GM19463 (cell line): Measurements from ENCODE around the gene LRCH3.

Source experiments
- ATAC-seq: cut with Tn5 transposase; IDR thresholded peaks from one replicate; pipeline ENCODE4 v1.9.1; 2021; ENCODE audit warnings: mild to moderate bottlenecking, moderate library complexity; ENCODE audit not compliant: unreplicated experiment

Gene LRCH3

GRCh38 chr3:197791892-197792647 is 1.0 kb downstream of the LRCH3 start:
- peak; percentile 24 for ATAC-seq

GRCh38 chr3:197793247-197793646 is 2.2 kb downstream of the LRCH3 start:
- ATAC-seq: no peak

DNA sequence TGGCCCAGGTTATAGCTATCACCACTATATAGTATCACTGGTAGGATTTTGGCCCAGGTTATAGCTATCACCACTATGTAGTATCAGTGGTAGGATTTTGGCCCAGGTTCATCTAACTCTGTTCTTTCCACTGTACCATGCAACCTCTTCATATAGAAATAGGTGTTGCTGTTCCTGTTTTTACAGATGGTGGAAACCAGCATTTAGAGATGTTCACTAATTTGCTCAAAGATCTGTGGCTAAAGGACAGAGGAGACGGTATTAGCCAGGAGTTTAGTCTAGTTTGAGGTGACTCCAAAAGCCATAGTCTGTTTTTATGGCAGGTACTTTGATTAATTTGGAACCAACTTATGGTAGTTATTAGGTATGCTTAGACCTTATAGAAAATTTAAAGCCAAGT is 3.1 kb downstream of the LRCH3 start:
- no peak for ATAC-seq

GRCh38 chr3:197795200-197795599 is 4.1 kb downstream of the LRCH3 start:
- ATAC-seq: no peak

DNA sequence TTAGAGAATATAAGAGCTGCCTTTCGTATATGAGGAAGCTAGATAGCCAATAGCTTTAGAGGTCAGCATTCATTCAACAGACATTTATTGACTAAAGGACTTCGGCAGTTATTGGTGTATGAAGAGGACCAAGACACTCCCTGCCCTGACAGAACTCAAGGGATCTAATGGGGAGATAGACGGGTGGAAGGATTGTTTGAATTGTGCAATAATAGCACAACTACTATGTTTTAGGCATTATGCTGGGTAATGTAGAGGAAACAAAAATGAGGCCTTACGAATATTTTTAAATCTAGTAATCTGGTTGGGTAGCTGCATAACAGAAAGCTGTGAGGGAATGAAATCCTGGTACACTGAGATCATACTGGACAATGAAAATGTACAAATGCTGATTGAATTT is 5.0 kb downstream of the LRCH3 start:
- no peak for ATAC-seq

DNA sequence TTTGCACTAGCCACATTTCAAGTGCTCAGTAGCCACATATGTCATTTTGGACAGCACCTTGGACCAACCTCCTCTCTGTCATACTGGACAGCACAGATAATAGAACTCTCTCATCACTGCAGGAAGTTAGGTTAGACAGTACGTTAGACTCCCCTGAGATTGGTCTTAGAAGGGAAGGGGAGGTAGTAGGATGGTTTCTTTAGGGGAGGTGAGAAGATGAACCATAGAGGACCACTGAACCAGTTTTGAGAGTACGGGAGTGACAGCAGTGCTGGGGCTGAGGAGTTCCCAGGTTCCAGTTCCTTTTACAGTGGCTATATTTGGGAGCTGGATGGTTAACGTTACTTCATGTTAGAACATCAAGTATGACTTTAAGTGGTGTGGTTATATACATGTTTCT is 7.8 kb downstream of the LRCH3 start:
- ATAC-seq: no peak

GRCh38 chr3:197800379-197800778 is 9.3 kb downstream of the LRCH3 start:
- no peak for ATAC-seq

DNA sequence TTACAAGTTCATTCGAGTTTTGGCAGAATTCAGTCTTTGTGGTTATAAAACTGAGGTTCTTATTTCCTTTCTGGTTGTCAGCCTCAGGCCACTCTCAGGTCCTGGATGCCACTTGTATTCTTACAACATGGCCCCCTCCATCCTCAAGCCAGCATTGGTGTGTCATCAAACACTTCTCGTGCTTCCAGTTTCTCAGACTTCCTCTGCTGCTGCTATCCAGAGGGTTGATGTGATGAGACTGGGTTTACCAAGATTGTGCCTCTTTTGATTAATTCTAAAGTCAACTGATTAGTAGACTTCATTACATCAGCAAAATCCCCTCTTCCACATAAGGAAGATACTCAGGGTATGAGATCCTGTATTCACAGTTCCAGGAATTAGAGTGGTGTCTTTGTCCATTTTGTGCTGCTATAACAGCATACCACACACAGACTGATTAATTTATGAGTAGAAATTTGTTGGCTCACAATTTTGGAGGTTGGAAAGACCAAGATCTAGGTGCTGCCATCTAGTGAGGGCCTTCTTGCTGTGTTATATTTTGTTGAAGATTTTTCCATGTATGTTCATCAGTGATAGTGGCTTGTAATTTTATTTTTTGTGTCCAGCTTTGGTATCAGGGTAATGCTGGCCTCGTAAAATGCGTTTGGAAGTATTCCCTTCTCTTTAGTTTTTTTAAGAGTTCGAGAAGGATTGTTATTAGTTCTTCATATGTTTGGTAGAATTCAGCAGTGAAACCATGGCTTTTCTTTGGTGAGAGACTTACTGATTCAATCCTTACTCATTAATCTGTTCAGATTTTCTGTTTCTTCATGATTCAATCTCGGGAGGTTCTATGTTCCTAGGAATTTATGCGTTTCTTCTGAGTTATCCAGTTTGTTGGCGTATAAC is 11.1 kb downstream of the LRCH3 start:
- no peak for ATAC-seq

DNA sequence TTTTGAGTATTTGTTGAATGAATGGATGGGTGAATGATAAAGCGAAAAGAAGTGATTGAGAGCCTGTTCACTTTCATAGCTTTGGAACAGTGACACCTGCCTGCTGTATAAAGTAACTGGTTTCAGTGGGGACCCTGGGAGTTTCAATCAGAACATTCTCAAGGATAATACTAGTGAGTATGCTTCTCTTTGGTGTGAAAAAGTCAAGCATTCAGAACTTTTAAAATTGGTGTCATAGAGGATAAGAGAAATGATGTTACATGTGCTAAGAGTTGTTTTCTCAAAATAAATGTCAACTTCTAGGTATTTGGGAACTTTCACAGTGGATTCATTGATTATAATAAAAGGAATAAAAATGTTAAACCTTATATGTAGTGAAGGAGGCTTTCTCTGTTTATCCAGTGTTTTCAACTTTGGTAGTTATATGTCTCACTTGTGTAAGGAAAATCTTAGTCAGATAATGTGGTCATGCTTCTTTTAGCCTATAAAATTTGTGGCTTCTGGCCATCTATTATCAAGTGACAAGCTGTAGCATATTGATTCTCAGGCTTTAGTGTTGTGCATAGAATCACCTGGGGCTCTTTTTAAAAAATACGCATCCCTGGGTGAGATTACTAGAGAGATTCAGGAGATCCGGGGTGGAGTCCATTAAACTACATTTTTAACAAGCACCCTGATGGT is 11.9 kb downstream of the LRCH3 start:
- no peak for ATAC-seq

DNA sequence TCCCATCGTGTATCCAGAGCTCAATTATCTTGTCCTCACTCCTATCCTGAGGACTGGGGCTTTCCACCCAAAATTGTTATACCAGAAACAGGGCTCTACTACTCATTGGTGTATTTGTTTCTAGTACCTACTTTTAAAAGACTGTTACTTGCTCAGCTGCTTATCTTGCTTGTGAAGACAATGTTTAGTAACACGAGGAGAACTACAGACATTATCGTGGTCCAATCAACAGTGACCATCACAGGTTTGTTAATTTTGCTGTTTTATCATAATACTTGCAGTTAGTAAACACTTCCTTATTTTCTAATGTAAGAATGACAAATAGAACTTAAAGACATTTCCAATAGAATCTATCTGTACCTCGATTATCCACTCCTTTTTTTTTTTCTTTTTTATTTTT is 13.5 kb downstream of the LRCH3 start:
- no peak for ATAC-seq

DNA sequence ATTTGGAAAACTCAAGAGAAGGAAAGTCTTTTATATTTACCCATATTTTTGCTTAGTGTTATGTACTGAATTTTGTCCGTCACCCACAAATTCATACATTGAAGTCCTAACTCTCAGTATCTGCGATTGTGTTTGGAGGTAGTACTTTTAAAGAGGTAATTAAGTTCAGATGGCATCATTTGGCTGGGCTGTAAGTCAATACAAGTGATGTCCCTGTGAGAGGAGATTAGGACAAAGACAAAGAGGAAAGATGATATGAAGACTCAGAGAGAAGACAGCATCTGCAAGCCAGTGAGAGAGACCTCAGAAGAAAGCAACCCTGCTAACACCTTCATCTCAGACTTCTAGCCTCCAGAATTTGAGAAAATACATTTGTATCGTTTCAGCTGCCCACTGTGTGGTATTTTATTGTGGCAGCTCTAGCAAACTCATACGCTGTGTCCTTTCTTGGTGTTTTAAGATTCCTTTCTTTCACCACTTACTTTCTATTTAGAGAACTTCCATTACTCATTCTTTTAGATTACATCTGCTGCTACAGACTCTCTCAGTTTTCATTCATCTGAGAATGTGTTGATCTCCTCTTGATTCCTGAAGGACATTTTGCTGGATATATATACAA is 17.0 kb downstream of the LRCH3 start:
- ATAC-seq: no peak

DNA sequence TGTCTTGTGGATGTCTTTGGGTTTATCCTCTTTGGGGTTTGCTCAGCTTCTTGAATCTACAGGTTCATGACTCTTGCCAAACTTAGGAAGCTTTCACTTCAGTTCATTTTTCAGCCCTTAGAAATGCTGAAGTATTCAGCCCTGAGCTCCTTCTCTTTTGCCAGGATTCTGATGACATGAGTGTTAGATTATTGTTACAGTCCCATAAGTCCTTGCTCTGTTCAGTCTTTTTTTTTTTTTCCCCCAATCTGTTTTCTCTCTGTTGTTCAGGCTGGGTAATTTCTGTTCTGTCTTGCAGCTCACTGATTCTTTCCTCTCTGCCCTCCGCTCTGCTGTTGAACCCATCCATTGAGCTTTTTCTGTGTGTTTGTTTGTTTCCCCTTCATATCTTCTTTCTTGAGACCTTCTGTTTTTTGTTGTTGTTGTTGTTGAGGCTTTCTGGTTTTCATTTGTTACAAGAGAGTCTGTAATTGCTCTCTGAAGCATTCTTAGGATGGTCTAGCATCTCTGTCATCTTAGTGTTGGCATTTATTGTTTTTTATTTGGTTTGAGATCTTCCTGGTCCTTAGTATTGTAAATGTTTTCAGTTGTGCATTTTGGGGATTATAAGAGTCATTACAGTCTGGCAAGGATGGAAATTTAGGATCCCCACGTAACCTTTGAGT is 18.4 kb downstream of the LRCH3 start:
- no peak for ATAC-seq

DNA sequence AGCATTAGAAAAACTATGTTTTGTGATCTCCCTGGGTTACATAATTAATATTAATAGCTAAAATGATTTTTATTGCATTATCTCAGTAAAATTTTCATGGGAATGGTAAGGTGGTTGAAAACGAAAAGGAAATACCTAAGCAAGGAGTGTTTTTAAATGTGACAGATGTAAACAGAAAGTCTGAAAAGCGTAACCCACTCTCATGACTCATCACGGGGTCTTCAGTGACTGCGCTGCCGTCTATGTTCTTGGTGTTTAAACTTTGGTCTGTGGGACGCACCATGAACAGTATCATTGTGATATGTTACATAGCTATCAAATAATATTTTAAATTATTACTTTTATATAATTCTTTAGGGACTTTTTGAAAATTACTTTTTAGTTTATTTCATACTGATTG is 19.8 kb downstream of the LRCH3 start:
- ATAC-seq: no peak

GRCh38 chr3:197811343-197811742 is 20.3 kb downstream of the LRCH3 start:
- no peak for ATAC-seq

DNA sequence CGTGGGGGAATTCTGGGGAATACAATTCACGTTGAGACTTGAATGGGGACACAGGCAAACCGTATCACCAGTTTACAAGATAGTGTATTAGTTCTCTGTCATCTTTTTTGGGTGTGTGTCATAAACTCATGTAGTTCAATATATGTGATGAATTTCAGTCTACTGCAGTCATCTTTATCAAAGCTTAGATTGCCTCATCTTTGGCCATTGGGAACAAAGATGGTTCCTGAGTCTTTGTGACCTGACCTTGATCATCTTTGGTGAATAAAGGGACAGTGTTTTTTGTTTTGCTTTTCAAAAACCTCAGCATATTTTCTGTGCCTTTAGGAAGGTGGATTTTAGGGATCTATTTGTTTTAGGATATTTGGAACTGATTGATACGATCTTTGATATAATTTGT is 23.3 kb downstream of the LRCH3 start:
- ATAC-seq: no peak

GRCh38 chr3:197820550-197821335 is 29.7 kb downstream of the LRCH3 start:
- no peak for ATAC-seq

GRCh38 chr3:197829397-197830045 is 38.5 kb downstream of the LRCH3 start:
- no peak for ATAC-seq

GRCh38 chr3:197830308-197830966 is 39.4 kb downstream of the LRCH3 start:
- ATAC-seq: no peak

- ATAC-seq: no peak
These were observed 39.9 kb downstream of the LRCH3 start for GRCh38 chr3:197830967-197831313.
